ENCODE measurements around the gene PLD1.

Gene PLD1

DNA sequence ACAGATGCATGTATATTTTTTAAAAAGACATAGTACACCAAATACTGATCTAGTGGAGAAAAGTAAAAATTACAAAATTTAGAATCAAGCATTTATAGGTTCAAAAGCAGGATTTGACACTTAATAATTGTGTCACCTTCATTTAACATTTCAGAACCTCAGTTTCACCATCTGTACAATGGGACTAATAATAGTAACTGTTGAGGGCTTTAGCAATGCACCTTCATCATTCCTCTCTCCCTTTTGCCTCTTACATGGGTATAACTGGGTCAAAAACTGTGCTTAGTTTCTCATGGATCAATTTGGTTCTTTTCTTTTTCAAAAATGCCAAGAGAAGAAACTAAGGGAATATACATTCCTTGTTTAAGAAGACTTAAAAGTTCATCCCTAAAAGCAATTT lies 27.4 kb upstream of the PLD1 start:
- TF ChIP-seq, protein P1, sequence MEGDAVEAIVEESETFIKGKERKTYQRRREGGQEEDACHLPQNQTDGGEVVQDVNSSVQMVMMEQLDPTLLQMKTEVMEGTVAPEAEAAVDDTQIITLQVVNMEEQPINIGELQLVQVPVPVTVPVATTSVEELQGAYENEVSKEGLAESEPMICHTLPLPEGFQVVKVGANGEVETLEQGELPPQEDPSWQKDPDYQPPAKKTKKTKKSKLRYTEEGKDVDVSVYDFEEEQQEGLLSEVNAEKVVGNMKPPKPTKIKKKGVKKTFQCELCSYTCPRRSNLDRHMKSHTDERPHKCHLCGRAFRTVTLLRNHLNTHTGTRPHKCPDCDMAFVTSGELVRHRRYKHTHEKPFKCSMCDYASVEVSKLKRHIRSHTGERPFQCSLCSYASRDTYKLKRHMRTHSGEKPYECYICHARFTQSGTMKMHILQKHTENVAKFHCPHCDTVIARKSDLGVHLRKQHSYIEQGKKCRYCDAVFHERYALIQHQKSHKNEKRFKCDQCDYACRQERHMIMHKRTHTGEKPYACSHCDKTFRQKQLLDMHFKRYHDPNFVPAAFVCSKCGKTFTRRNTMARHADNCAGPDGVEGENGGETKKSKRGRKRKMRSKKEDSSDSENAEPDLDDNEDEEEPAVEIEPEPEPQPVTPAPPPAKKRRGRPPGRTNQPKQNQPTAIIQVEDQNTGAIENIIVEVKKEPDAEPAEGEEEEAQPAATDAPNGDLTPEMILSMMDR (IDR thresholded peaks at IDR 0.05; ENCODE audit: insufficient read depth, low read depth, low read length, missing control alignments): no peak
- DNase-seq (ENCODE audit: low read depth): no peak
- H3K4me3 ChIP-seq (ENCODE audit: low read length): no peak overlapping the region

DNA sequence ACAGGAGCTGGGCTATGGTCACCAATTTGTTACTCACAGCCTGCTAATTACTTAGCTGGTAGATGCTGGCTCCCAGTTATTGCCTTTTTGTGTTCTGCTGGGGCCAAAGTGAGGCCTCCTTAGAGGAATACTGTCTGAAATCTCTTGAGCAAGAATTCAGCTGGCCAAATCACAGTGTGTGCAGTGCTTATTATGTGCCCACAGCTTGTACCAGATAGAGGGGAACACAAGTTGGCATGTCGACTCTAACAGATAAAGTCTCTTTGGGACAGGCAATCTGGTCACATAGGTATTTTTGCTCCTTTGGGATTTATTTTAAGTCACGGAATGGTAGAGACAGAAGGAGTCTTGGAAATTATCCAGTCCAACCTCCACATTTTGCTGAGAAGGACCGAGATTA lies 26.6 kb upstream of the PLD1 start:
- no peak overlapping the region for H3K4me3 ChIP-seq (ENCODE audit: low read length)
- TF ChIP-seq, protein P1 (IDR thresholded peaks at IDR 0.05; ENCODE audit: insufficient read depth, low read depth, low read length, missing control alignments): no peak
- no peak for DNase-seq (ENCODE audit: low read depth)

DNA sequence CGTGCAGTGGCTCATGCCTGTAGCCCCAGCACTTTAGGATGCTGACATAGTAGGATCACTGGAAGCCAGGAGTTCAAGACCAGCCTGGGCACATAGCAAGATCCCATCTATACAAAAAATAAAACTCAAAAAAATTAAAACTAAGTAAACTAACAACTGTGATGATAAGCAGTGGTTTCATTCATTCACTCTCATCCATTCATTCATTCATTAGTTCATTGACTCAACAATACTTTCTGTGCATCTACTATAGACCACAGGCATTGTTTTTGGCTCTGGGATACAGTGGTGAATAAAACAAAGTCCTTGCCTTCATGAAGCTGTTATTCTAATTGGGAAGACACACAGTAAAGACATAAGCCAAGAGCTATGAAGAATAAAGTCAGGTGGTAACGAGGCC lies 25.3 kb upstream of the PLD1 start:
- no peak overlapping the region for H3K4me3 ChIP-seq (ENCODE audit: low read length)
- TF ChIP-seq, protein P1 (IDR thresholded peaks at IDR 0.05; ENCODE audit: insufficient read depth, low read depth, low read length, missing control alignments): no peak
- DNase-seq (ENCODE audit: low read depth): no peak

DNA sequence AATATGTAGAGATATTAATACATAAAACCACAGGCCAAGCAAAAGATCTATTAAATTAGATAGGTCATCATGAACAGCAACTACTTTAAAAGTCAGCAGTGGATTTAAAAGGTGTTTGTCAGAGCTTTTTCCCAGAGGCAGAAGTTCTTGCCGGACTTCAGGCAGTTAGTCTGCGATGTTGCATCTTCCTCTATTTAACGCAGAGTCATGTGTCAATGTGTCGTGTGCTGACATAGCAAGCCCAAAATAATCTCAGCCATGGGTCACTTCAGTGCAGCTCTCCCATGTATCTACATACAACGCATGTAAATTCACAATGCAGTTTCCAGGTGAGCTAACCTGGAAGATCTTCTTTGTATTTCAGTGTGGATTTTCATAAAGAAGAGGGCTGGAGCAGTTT lies 24.8 kb upstream of the PLD1 start:
- TF ChIP-seq, protein P1 (IDR thresholded peaks at IDR 0.05; ENCODE audit: insufficient read depth, low read depth, low read length, missing control alignments): no peak
- no peak for DNase-seq (ENCODE audit: low read depth)
- no peak overlapping the region for H3K4me3 ChIP-seq (ENCODE audit: low read length)

DNA sequence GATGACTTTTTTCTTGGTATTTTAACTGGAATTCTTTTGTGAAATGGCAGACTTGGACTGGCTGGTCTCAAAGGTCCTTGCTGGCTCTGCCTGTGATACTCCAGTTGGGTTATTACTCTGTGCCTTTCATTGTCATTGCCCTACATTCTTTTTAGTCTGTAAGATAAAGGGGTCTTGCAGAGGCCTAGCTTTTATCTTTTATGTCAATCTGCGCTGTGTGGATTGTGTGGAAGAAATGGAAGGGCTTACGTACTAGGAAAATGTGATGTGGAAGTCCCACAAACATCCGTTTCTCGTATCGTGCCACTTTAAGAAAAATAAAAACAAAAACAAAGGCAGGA lies 24.1 kb upstream of the PLD1 start:
- TF ChIP-seq, protein P1 (IDR thresholded peaks at IDR 0.05; ENCODE audit: insufficient read depth, low read depth, low read length, missing control alignments): no peak
- no peak for DNase-seq (ENCODE audit: low read depth)
- no peak overlapping the region for H3K4me3 ChIP-seq (ENCODE audit: low read length)

DNA sequence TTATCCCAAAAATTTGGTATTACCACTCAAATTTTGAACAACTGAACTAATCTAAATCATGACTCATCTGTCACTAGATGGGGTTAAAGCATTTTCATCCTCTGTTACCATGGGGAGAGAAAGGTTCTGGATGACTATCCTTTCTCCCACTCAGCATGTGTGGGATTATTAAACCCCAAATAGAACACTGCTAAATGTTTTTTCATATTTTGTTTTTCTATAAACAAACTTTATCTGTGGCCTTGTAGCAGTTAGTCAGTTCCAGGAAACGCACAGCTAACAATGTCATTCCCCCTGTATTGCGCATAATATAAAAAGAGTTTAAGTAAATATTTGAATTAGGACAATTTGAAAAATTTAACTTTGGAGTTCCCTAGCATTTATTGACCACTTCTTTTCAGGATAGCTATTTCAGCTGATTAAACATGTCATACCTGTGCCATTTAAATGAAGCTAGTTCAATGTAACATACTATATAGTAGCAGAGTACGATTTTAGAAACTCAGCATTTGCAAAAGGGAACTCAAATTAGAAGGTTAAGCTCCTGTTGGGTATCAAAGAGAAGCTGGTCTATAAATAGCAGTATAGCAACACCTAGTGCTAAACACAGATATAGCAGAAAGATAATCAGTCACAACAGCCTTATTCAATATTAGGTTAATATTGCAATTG lies 23.6 kb upstream of the PLD1 start:
- DNase-seq (ENCODE audit: low read depth): peak; percentile 51

DNA sequence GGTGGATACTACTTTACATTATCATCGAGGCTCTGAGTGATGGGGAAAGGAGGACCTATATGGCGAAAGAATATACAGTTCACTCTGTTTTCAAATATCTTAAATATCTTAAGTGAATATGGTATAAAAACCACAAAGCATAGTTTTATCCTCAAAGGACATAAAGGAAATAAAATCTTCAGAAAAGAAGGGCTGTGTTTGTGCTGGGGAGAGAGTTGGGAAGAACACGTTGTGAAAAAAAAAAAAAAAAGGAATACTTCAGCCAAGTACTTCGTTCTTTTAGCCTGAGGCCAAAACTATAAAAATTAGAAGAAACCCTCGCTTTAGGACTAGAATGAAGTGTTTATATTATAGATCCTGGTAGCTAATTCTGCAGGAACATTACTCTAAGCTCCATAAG lies 22.7 kb upstream of the PLD1 start:
- TF ChIP-seq, protein P1 (IDR thresholded peaks at IDR 0.05; ENCODE audit: insufficient read depth, low read depth, low read length, missing control alignments): no peak
- no peak overlapping the region for H3K4me3 ChIP-seq (ENCODE audit: low read length)
- no peak for DNase-seq (ENCODE audit: low read depth)

More for the DNA sequence above, 23.6 kb upstream of the PLD1 start:
- no peak overlapping the region for H3K4me3 ChIP-seq (ENCODE audit: low read length)
- TF ChIP-seq, protein P1 (IDR thresholded peaks at IDR 0.05; ENCODE audit: insufficient read depth, low read depth, low read length, missing control alignments): peak; percentile 56

Measured in epithelial cell of esophagus (primary cell).